NB4 (cell line): ENCODE measurements around the gene VWA3B.

Experiments used
- DNase-seq: peaks from one replicate; pipeline ENCODE4 v3.0.0; 2010; ENCODE audit warnings: low read depth
- H3K4me3 ChIP-seq: one replicate; pipeline ENCODE4 v1.5.1; 2011; ENCODE audit warnings: mild to moderate bottlenecking, low read depth, low read length, moderate library complexity
- CTCF ChIP-seq: IDR thresholded peaks from one replicate; pipeline ENCODE4 v1.5.1; 2012; ENCODE audit warnings: low read depth, low read length
- MAX ChIP-seq: IDR thresholded peaks from 2 replicates; pipeline ENCODE4 v1.6.1; 2011; ENCODE audit warnings: low read depth, low read length
- MYC ChIP-seq: IDR thresholded peaks from 2 replicates; pipeline ENCODE4 v1.6.1; 2011; ENCODE audit warnings: low read depth, low read length
- POLR2A ChIP-seq: IDR thresholded peaks from 2 replicates; pipeline ENCODE4 v1.6.1; 2011; ENCODE audit warnings: mild to moderate bottlenecking; ENCODE audit not compliant: insufficient read length; ENCODE audit errors: extremely low read depth

VWA3B gene

GRCh38 chr2:98350411-98350810 is 263.4 kb downstream of the VWA3B start:
- H3K4me3 ChIP-seq, result no peak overlapping the region
- DNase-seq, result no peak
- TF ChIP-seq MYC, result no peak
- TF ChIP-seq CTCF, result no peak
- TF ChIP-seq POLR2A, result no peak
- TF ChIP-seq MAX, result no peak

- H3K4me3 ChIP-seq, result no peak overlapping the region
- TF ChIP-seq MAX, result no peak
- no peak for TF ChIP-seq POLR2A
- no peak for TF ChIP-seq MYC
- no peak for TF ChIP-seq CTCF
- no peak for DNase-seq
Measured at GRCh38 chr2:98355881-98356280, 268.9 kb downstream of the VWA3B start.

- no peak for DNase-seq
- no peak overlapping the region for H3K4me3 ChIP-seq
- TF ChIP-seq CTCF (no peak), MAX (no peak), MYC (no peak), POLR2A (no peak)
Measured at GRCh38 chr2:98356729-98357128, 269.8 kb downstream of the VWA3B start.

- no peak overlapping the region for H3K4me3 ChIP-seq
- DNase-seq, result no peak
- TF ChIP-seq CTCF, result no peak
- TF ChIP-seq POLR2A, result no peak
- no peak for TF ChIP-seq MYC
- TF ChIP-seq MAX, result no peak
Measured at GRCh38 chr2:98357849-98358248, 270.9 kb downstream of the VWA3B start.

GRCh38 chr2:98359986-98360385 is 273.0 kb downstream of the VWA3B start:
- no peak for TF ChIP-seq MAX
- no peak for TF ChIP-seq MYC
- no peak for TF ChIP-seq CTCF
- H3K4me3 ChIP-seq, result no peak overlapping the region
- DNase-seq, result no peak
